Dermis blood vessel endothelial cell (primary cell): ENCODE measurements around the gene OASL. TPM values are rescaled to one million over a fixed set of nuclear protein-coding genes. Genes with fewer than 3 reads are reported as not detected.
"Not testable (repeated sequence)": the region's sequence is repeated elsewhere in the genome, so short reads cannot be mapped to it uniquely, and the experiment has no call there.

Source experiments
- DNase-seq: peaks from one replicate; pipeline ENCODE4 v3.0.0; 2010
- total RNA-seq: library from RNA; depleted of rRNA; stranded (reverse); fragments of >200 nt; gene quantifications from 2 replicates; pipeline ENCODE4 v1.2.3, GENCODE V29; 2014

OASL gene, protein sequence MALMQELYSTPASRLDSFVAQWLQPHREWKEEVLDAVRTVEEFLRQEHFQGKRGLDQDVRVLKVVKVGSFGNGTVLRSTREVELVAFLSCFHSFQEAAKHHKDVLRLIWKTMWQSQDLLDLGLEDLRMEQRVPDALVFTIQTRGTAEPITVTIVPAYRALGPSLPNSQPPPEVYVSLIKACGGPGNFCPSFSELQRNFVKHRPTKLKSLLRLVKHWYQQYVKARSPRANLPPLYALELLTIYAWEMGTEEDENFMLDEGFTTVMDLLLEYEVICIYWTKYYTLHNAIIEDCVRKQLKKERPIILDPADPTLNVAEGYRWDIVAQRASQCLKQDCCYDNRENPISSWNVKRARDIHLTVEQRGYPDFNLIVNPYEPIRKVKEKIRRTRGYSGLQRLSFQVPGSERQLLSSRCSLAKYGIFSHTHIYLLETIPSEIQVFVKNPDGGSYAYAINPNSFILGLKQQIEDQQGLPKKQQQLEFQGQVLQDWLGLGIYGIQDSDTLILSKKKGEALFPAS
- total RNA-seq, result 0.34 and 0.74 TPM in 2 replicates

DNA sequence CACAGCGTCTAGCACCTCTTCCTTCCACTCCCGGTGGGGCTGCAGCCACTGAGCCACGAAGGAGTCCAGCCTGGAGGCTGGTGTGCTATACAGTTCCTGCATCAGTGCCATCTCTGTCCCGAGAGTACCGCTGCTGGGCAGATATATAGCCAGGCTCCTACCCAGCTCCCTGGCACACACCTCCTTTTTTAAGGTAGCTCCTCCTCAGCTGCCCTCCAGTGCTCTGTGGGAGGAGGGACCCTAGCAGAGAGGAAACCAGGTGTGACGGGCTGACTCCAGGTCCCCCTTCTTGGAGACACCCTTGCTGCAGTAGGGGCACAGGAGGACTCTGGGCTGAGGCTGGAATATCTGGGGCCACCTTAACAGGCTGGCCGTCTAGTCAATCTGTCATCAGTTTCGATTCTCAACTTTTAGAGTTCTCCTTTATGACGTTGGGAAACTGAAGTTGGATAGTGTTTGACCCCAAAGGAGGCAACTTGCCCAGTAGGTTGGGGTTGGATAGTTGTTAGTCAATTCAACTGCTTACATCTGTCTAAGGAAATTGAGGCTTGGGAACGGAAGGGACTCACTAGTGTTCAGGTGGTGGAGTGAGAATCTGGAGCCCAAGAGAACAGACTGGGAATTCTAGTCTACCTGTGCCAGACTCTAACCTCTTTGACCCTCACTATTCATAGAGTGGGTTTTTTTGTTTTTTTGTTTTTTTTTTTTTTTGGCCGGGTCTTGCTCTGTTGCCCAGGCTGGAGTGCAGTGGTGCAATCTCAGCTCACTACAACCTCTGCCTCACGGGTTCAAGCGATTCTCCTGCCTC is at the start of gene OASL:
Gene OASL (minus strand): TSS at position 386 of the 808 bp plus-strand sequence. CDS start 275 bp downstream, at position 111.
- DNase-seq, result peak; percentile 23

DNA sequence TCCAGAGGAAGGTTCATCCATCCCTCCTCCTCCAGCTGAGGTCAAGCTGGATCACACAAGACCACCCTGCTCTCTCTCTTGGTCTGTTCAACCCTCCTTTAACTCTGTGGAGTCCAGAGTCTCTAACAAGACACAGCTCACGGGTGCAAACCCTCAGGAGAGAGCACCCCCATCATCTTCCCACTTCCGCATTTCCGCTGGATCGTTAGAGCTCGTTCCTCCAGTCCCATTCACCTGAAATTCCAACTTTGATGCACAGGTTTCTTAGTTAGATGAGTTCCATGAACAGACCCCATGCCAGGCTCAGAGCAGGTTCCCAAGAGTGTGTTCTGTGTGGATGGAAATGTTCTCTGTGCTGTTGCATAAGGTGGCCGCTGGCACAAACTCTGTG is 49.1 kb upstream of the OASL start:
- DNase-seq, result no peak

DNA sequence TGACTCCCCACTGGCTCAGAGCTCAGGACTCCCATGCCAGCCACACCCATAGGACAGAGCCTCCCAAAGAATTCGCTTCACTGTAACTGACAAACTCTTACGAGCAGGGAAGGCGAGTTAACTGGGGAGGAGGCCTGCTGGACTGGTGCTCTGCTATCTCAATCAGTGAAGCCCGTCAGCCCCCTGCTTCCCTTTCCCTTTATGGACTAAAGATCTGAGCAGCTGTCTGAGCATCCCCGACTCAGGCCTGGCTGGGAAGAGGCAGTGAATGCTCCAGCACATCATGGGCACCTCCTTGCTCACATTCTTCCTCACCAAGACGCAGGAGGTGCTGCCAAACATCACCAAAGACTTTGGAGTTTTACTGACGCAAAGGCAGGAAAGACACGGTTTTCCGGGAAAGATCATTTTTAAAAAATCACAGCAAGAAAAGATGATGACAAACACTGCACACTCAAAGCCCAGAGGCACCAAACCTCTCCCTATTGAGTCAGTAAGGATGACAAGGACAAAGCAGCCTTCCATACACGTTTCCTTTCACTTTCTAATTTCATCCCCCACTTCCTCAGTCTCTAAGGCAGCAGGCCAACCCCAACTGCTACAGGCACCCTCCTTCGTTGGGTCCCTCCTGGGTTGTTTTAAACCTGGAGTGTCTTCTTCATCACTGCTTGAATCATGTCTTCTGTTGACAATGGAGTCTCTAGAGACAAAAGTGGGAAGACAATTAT is 48.6 kb upstream of the OASL start:
- DNase-seq, result no peak

DNA sequence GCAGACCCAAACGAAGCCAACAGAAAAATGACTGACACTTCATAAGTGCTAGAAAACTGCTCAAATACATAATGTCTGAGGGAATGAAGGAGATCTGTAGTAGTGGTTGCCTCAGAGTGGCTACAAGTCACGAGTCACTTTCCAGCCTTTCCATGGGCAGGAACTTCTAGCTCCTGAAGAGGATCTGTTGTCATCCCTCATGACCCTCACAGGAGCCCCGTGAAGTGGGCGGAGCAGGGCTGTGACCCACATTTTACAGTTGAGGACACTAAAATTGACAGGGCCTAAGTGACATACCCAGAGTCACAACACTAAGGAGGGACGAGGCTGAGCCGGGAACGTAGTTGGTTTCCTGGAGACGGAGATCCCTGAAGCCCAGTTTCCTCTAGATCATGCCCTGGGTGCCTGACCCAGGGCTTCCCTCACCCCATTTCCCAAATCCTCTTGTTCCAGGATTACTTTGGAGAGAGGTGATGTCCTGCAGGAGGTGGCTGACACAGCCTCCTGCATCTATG is 47.8 kb upstream of the OASL start:
- no peak for DNase-seq

DNA sequence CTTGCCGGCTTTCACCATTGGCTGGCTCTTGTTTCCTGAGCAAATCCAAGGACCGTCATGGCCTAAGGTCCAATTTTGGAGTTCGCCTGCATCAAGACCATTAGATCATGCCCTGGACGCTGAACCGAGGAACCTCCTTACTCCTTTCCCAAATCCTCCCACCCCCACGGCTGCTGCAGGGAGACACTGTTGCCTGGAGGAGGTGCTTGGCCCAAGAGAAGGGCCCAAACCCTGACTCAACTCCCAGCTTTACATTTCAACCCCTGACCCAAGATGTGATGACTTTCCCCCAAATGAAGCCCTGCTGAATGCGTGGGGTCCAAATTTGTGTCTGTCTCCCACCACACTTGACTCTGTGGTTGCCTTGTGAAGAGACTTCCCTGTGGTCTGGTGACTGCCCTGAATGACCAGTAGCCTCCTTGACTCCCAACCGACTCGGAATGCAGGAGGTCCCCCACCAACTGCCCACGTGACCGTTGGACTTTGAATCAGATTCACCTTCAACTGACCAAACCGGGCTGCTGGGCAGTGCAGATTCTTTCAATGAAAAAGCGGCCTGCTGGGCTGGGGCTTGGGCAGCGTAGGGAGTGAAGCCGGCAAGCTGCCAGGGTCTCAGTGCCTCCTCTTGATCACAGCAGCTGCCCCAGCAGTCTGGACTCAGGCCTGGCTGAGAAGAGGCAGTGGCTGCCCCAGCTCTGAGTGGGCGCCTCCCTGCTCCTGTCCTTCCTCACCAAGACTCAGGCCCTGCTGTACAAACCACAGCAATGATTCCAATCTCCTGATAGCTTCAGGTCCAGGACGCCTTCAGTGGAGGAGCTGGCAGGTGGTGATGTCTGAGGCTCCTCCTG is 46.7 kb upstream of the OASL start:
- DNase-seq, result no peak

DNA sequence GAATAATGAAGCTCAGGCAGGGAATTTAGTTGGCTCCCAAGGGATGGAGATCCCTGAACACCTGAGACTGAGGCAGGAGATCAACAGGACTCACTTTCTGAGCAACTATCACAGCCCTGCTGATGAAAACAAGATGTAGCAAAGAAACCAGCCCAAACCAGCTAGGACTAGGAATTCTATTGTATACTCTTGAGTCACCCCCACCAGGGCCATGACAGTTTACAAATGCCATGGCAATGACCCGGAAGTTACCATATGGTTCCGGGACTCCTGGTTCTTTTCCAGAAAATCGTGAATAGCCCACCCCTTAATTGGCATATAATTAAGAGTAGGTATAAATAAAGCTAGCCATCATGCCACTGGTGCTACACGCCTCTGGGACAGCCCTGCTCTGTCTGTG is 46.0 kb upstream of the OASL start:
- no peak for DNase-seq

DNA sequence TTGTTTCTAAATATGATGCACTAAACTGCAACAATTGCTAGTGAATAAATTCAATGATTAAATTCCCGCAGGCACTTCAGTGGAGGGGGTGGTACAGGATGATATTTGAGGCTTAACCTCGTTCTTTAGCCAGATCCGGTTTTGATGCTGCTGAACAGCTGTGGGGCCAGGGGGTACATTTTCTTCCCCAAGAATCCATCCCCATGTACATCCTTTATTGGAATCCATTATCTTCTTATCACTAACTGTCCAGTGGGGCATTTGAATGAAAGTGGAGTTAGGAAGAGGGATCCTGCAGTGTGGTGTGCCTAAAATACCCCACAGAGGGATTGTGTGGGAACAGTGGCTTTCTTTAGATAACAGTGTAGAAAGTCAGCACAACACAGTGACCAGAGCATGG is 45.2 kb upstream of the OASL start:
- no peak for DNase-seq

DNA sequence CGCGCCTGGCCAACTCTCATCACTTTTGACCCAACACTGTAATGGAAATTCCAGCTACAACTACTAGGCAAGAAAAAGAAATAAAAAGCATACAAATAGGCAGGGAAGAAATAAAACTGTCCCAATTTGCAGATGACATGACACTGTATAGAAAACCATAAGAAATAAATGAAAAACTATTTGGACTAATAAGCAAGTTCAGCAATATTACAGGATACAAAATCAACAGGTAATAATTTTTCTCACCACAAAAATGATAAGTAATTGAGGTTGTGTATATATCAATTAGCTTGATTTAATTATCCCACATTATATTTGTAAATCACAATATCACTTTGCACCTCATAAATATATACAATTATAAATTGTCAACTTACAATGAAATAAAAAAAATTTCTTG is 41.9 kb upstream of the OASL start:
- DNase-seq, result no peak

DNA sequence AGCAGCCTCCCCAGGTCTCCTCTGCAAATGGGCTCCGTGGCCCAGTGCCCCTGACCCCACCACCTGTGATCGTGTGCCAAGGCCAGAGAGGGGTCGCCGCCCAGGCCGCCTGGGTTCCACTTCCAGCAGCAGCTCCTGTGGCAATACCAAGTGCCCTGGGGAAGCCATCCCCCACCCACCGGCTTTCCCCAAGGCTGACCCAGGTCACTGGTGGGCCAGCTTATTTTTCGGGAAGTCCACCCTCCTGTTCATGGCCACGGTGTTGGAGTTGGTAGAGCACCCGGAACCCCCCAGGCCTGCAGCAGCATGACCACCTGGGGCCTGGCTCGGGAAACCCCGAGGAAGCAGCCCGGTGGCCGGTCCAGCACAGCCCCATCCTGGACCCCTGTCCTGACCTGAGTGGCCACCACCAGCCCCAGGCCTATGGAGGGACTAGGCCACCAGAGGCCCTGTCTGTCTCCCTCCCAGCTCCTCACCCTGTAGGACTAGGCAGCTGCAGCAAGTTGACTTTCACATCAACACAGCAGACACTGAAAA is 40.8 kb upstream of the OASL start:
- no peak for DNase-seq

DNA sequence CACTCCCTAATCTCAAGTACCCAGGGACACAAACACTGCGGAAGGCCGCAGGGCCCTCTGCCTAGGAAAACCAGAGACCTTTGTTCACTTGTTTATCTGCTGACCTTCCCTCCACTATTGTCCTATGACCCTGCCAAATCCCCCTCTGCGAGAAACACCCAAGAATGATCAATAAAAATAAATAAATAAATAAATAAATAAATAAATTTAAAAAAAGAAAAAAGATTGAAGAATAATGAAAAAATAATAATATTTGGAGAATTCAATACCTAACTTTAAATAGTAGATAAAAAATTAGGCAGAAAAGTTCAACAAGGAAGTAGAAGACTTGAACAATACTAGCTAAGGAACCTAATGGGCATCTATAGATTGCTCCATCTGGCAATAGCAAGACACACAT is 38.4 kb upstream of the OASL start:
- not testable (repeated sequence) for DNase-seq

DNA sequence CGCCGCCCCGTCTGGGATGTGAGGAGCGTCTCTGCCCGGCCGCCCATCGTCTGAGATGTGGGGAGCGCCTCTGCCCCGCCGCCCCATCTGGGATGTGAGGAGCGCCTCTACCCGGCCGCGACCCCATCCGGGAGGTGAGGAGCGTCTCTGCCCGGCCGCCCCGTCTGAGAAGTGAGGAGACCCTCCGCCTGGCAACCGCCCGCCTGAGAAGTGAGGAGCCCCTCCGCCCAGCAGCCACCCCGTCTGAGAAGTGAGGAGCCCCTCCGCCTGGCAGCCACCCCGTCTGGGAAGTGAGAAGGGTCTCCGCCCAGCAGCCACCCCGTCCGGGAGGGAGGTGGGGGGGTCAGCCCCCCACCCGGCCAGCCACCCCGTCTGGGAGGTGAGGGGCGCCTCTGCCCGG is 36.9 kb upstream of the OASL start:
- DNase-seq, result not testable (repeated sequence)

DNA sequence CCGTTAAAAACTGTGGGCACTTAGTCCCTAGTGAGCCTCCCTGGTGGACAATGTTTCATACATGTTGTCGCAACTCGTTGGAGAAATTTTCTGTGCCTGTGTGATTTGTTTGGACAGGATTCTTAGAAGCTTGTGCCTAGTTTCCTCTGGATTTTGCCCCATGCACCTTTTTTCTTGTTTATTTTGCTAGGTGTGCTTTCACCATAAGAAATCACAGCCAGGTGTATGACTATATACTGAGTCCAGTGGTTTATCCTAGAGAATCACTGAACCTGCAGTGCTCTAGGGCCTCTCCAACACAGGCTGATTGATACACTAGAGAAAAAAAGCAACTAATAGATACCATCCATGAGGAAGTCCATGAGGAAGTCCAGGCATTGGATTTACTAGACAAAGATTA is 33.1 kb upstream of the OASL start:
- DNase-seq, result no peak

DNA sequence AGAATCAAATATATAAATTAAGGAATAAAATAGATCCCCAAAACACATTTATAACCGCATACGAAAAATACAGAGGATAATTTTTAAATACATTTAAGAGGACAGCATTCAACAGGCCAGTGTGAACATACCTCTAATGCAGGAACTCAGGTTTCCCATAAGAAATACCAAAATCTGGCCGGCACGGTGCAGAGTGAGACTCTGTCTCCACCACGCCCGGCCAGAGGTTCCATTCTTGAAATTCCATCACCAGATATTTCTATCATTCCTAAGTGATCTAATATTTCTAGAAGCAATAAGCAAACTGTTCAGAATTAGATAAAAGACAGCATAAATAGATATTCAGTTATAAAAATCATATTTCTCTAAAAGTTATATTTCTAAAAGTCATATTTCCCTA is 30.2 kb upstream of the OASL start:
- no peak for DNase-seq

DNA sequence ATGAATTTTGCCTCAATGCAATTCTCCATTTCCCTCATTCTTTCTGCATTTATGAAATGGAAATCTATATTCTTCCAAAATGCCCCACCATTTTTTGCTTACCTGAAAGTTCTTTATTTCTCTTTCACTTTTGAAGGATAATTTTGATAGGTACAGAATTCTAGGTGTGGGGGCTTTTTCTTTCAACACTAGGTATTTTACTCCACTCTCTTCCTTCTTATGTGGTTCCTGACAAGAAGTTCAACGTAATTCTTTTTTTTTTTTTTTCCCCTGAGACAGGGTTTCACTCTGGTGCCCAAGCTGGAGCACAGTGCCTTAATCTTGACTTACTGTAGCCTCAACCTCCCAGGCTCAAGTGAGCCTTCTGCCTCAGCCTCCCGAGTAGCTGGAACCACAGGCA is 26.3 kb upstream of the OASL start:
- no peak for DNase-seq

DNA sequence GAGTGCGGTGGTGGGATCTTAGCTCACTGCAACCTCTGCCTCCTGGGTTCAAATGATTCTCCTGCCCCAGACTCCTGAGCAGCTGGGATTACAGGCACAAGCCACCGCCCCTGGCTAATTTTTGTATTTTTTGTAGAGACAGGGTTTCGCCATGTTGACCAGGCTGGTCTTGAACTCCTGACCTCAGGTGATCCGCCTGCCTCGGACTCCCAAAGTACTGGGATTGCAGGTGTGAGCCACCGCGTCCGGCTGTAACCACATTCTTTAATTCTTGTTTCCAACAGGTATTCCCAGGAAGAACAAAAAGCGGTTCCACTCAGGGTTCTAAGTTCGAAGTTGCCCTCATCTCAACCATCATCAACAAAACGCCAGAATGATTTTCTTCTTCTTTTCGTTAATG is 25.5 kb upstream of the OASL start:
- DNase-seq, result not testable (repeated sequence)

DNA sequence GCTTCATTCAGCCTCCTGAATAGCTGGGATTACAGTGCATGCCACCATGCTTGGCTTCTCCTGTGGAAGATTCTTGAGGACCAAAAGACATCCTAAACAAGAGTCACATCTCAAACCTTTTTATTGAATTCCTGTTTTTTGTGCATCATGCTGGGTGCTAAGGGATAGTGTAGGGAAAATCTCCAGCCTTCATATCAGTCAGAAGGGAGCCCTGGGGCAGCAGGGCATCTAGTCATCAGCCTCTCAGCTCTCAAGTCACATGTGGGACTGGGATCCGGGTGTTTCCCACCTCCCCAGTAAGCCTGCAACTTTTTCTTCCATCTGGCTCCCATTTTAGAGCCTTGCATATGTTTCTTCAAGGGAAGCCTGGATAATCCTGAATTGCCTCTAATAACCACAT is 25.1 kb upstream of the OASL start:
- no peak for DNase-seq

DNA sequence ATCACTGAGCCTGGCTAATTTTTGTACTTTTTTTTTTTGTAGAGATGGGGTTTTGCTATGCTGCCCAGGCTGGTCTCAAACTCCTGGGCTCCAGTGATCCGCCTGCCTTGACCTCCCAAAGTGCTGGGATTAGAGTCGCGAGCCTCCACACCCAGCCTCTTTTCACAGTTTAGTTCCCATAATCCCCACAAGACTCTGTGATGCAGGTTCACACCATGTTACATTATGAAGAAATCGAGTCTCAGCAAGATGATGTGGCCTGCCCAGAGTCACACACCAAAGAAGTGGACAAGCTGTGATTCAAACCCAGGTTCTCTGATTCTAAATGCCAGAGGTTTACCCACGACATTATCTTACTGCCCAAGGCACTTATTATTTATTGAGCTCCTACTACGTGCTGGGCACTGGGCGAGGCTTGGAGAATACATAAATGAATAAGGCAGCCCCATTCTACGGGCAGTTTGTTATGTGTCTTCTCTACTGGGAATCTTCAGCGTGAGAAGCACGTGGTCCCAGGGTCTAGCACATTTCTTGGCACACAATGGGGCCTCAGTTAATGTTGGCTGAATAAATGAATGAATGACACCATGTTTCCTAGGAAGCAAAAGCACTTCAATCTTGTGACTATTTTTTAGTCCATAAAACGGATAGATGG is 23.5 kb upstream of the OASL start:
- DNase-seq, result no peak

DNA sequence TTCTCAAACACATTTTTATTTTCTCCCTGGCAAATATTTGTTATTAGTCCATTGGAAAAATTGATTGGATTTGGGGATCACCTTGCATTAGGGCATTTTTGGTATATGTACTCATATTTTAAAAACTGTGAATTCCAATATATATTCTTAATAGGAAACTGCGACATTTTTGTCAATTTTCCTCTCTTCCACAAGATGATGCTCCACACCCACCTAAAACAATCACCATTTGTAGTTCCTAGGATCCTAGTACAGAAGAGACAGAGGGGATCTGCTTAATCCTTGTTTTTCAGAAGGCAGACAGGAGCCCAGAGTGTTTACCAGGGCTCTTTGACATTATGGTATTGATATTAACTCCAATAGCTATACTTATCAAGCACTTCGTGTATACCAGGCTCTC is 22.8 kb upstream of the OASL start:
- peak; percentile 74 for DNase-seq

DNA sequence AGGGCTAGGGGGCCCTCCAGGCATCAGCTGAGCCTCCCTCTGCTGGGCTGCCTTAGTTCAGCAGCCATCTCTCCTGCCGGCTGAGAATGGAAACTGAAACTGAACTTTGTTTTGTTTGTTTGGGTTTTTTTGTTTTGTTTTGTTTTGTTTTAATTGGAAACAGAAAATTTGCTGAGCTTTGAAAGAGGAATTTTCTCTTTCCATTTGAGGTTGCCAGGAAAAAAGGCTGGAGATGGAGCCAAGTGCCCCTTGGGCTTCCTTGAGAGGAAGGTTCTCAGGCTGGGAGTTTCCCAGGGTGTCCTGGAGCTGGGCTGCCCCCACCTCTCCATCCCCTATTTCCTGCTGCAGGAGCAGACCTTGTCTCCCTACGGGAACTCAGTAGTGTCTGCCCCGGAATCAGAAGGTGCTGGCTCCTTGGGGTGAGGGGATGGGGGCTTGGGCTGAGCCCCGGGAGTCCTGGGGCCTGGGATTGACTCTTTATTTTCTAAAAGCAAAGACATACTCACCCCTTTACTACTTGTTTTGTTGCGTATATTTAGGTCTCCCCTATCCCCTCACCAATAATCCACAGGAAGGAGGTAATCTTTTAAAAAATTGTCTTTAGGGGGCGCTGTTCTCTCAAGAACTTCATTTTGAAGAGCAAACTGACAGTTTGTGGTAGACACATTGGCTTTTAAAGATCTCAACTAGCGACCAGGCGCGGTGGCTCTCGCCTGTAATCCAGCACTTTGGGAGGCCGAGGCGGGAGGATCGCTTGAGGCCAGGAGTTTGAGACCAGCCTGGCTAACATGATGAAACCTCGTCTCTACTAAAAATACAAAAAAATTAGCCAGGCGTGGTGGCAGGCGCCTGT is 21.3 kb upstream of the OASL start:
- peak; percentile 79 for DNase-seq
